WTC11 (cell line): Measurements from ENCODE around the gene PES1. TPM values are rescaled to one million over a fixed set of nuclear protein-coding genes. Genes with fewer than 3 reads are reported as not detected.
"Not testable (repeated sequence)": the region's sequence is repeated elsewhere in the genome, so short reads cannot be mapped to it uniquely, and the experiment has no call there.

ENCODE experiments used
- ATAC-seq: fragments of 200-7000 bp; cut with Tn5 transposase; 2 replicates; pipeline ENCODE4 v1.10.0; 2021; ENCODE audit warnings: mild to moderate bottlenecking, moderate library complexity
- CTCF ChIA-PET: fragments of 300-600 bp; sonication (Branson Sonifier 250); formaldehyde crosslinking; loops from one replicate; lab custom pipeline; 2021; ENCODE audit warnings: antibody characterized with exemption; lab: Charles Lee
- POLR2A ChIA-PET: fragments of 350-600 bp; sonication (Branson Sonifier 250); formaldehyde crosslinking; loops from one replicate; lab custom pipeline; 2021; ENCODE audit warnings: antibody characterized with exemption; lab: Charles Lee
- DNase-seq: peaks from one replicate; pipeline ENCODE4 v3.0.0; 2021; ENCODE audit warnings: low spot score
- H3K27ac Mint-ChIP-seq: 2 replicates; pipeline ENCODE4 v1.8.0; 2021; ENCODE audit warnings: mixed read lengths
- H3K27me3 Mint-ChIP-seq: 2 replicates; pipeline ENCODE4 v1.8.0; 2021; ENCODE audit warnings: low read depth, mild to moderate bottlenecking, moderate library complexity, mixed read lengths
- H3K36me3 Mint-ChIP-seq: 2 replicates; pipeline ENCODE4 v1.8.0; 2021; ENCODE audit warnings: mixed read lengths
- H3K4me1 Mint-ChIP-seq: 2 replicates; pipeline ENCODE4 v1.8.0; 2022; ENCODE audit warnings: mixed read lengths
- H3K4me3 Mint-ChIP-seq: 2 replicates; pipeline ENCODE4 v1.8.0; 2021; ENCODE audit warnings: mild to moderate bottlenecking, moderate library complexity, mixed read lengths
- H3K9me3 Mint-ChIP-seq: 2 replicates; pipeline ENCODE4 v1.8.0; 2021; ENCODE audit warnings: mixed read lengths
- ATF3 ChIP-seq: sonication (generic); formaldehyde crosslinking; conservative IDR thresholded peaks from 2 replicates; pipeline ENCODE4 v1.8.1; 2022; ENCODE audit warnings: mild to moderate bottlenecking, missing genetic modification reagents
- ATF6 ChIP-seq: sonication (generic); formaldehyde crosslinking; IDR thresholded peaks from 2 replicates; pipeline ENCODE4 v1.8.1; 2023; ENCODE audit warnings: mild to moderate bottlenecking, missing genetic modification reagents
- GTF2I ChIP-seq: fragments of 250-450 bp; sonication (Bioruptor Pico); conservative IDR thresholded peaks from 2 replicates; pipeline ENCODE4 v1.4.0; 2021; ENCODE audit warnings: mild to moderate bottlenecking
- HMGA2 ChIP-seq: fragments of 250-450 bp; sonication (Bioruptor Pico); IDR thresholded peaks from 2 replicates; pipeline ENCODE4 v1.4.0; 2021; ENCODE audit warnings: mild to moderate bottlenecking, moderate library complexity
- NR2C2 ChIP-seq: sonication (generic); formaldehyde crosslinking; IDR thresholded peaks from 2 replicates; pipeline ENCODE4 v1.8.0; 2022; ENCODE audit warnings: mild to moderate bottlenecking, missing genetic modification reagents
- RELA ChIP-seq: sonication (generic); formaldehyde crosslinking; IDR thresholded peaks from 2 replicates; pipeline ENCODE4 v1.8.1; 2022; ENCODE audit warnings: missing genetic modification reagents, mild to moderate bottlenecking, borderline replicate concordance
- SP1 ChIP-seq: sonication (generic); formaldehyde crosslinking; conservative IDR thresholded peaks from 2 replicates; pipeline ENCODE4 v1.8.1; 2022; ENCODE audit warnings: missing genetic modification reagents
- TCF7 ChIP-seq: sonication (generic); formaldehyde crosslinking; IDR thresholded peaks from 2 replicates; pipeline ENCODE4 v1.8.0; 2022; ENCODE audit warnings: mild to moderate bottlenecking, low read depth, missing genetic modification reagents, moderate library complexity
- ZBTB43 ChIP-seq: sonication (generic); formaldehyde crosslinking; IDR thresholded peaks from 2 replicates; pipeline ENCODE4 v1.8.1; 2023; ENCODE audit warnings: mild to moderate bottlenecking, missing genetic modification reagents
- ZNF121 ChIP-seq: sonication (generic); formaldehyde crosslinking; IDR thresholded peaks from 2 replicates; pipeline ENCODE4 v1.8.0; 2023; ENCODE audit warnings: missing genetic modification reagents
- ZNF138 ChIP-seq: sonication (generic); formaldehyde crosslinking; conservative IDR thresholded peaks from 2 replicates; pipeline ENCODE4 v1.8.1; 2022; ENCODE audit warnings: mild to moderate bottlenecking, moderate library complexity, missing genetic modification reagents
- ZNF416 ChIP-seq: fragments of 250-450 bp; sonication (Bioruptor Pico); IDR thresholded peaks from 2 replicates; pipeline ENCODE4 v1.9.0; 2021; ENCODE audit warnings: mild to moderate bottlenecking, inconsistent platforms
- ZNF671 ChIP-seq: fragments of 250-450 bp; sonication (Bioruptor Pico); IDR thresholded peaks from 2 replicates; pipeline ENCODE4 v1.8.0; 2021; ENCODE audit warnings: mild to moderate bottlenecking
- ZSCAN18 ChIP-seq: fragments of 250-450 bp; sonication (Bioruptor Pico); IDR thresholded peaks from 2 replicates; pipeline ENCODE4 v2.1.2; 2022; ENCODE audit warnings: mild to moderate bottlenecking, moderate library complexity
- total RNA-seq: library from RNA; stranded (reverse); gene quantifications from 3 replicates; pipeline ENCODE4 v1.2.3, GENCODE V29; 2021
- TF ChIP-seq, protein P1 (sequence below): sonication (generic); formaldehyde crosslinking; IDR thresholded peaks from 2 replicates; pipeline ENCODE4 v1.8.1; 2022; ENCODE audit warnings: low read depth, mild to moderate bottlenecking, moderate library complexity, missing genetic modification reagents, borderline replicate concordance
- TF ChIP-seq, protein P2 (sequence below): fragments of 250-450 bp; sonication (Bioruptor Pico); IDR thresholded peaks from 2 replicates; pipeline ENCODE4 v1.9.0; 2021; ENCODE audit warnings: mild to moderate bottlenecking

The PES1 gene
- total RNA-seq, 1 experiment from 2014 or later, result 128 TPM

DNA sequence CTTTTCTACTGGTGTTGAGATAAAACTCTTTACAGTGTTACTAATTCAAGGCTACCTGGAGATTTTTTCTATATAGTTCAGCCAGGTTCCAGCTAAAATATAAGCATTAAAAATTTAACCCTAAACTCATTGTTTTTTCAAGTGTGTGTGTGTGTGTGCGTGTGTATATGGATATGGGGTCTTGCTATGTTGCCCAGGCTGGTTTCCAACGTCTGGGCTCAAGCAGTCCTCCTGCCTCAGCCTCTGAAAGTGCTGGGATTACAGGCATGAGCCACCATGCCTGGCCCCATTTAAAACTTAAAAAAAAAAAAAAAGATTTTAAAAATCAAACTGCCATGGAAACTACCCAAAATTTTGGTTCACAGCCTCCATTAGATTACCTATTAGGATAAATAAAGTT, 4.5 kb upstream of the PES1 start:
- POLR2A ChIA-PET, result no interaction called here
- H3K4me3 Mint-ChIP-seq, result no peak overlapping the region

DNA sequence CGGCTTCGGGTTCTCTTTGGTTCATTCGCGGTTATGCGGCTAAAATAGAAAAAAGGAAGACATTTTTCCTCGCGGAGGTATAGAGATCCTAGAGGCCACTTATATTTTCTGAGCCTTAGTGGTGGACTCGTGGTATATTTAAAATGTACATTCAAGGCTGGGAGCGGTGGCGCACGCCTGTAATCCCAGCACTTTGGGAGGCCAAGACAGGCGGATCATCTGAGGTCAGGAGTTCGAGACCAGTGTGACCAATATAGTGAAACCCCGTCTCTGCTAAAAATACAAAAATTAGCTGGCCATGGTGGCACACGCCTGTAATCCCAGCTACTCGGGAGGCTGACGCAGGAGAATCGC, 627 bp upstream of the PES1 start:
- not testable (repeated sequence) for H3K4me1 Mint-ChIP-seq, H3K27ac Mint-ChIP-seq, H3K4me3 Mint-ChIP-seq, H3K9me3 Mint-ChIP-seq, ATAC-seq, DNase-seq
- ChIA-PET POLR2A (interaction anchor here (1.2 kb wide), 1 partner anchor 14 kb away, joined by 3 read pairs; no protein-coding TSS in a partner anchor), CTCF (interaction anchor here (1.0 to 1.4 kb wide), 5 partner anchors 14 to 166 kb away, joined by 3 to 9 read pairs (median 4); no protein-coding TSS in a partner anchor)
- TF ChIP-seq GTF2I (CRISPR knock-in tag), result 0 out of 2 replicates have a peak, but pooled peaks have one; percentile 52
- Mint-ChIP-seq H3K36me3 (peaks cover 19% of the 10 kb centered on the region), H3K27me3 (peaks cover 24% of the 10 kb centered on the region)

More for the DNA sequence above, 4.5 kb upstream of the PES1 start:
- no peaks in the 10 kb centered on the region for H3K36me3 Mint-ChIP-seq
- no peak for ATAC-seq
- no peak for DNase-seq
- peaks cover 24% of the 10 kb centered on the region for H3K27me3 Mint-ChIP-seq
- CTCF ChIA-PET, result interaction anchor here (1.0 to 2.1 kb wide), 3 partner anchors 10 to 41 kb away, joined by 3 to 10 read pairs (median 4); partner anchors contain the start of gene TCN2
- peak; percentile 57; the same call in 1 of the 2 replicates for TF ChIP-seq ZNF121 (CRISPR knock-in tag)
- no peak for TF ChIP-seq ZNF138 (CRISPR knock-in tag)
- TF ChIP-seq, all 79 proteins: peak for 1
- H3K4me1 Mint-ChIP-seq, result no peaks in the 10 kb centered on the region
- H3K9me3 Mint-ChIP-seq, result peaks cover 3% of the 10 kb centered on the region; the same call in 1 of the 2 replicates
- no peak overlapping the region for H3K27ac Mint-ChIP-seq

- POLR2A ChIA-PET, result interaction anchor here (1.2 kb wide), 1 partner anchor 15 kb away, joined by 3 read pairs; no protein-coding TSS in a partner anchor
- no peak for ATAC-seq
- no peaks in the 10 kb centered on the region for H3K9me3 Mint-ChIP-seq
- no peak for DNase-seq
- H3K27ac Mint-ChIP-seq, result no peak overlapping the region
- H3K4me3 Mint-ChIP-seq, result no peak overlapping the region
- TF ChIP-seq ZNF671 (CRISPR knock-in tag) (no peak), ZBTB43 (CRISPR knock-in tag) (no peak), ZSCAN18 (CRISPR knock-in tag) (no peak), NR2C2 (CRISPR knock-in tag) (no peak), SP1 (CRISPR knock-in tag) (no peak), ATF3 (CRISPR knock-in tag) (no peak), ATF6 (CRISPR knock-in tag) (no peak), ZNF416 (CRISPR knock-in tag) (no peak)
- TF ChIP-seq, protein P1, sequence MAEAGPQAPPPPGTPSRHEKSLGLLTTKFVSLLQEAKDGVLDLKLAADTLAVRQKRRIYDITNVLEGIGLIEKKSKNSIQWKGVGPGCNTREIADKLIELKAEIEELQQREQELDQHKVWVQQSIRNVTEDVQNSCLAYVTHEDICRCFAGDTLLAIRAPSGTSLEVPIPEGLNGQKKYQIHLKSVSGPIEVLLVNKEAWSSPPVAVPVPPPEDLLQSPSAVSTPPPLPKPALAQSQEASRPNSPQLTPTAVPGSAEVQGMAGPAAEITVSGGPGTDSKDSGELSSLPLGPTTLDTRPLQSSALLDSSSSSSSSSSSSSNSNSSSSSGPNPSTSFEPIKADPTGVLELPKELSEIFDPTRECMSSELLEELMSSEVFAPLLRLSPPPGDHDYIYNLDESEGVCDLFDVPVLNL (CRISPR knock-in tag), result no peak
- TF ChIP-seq, all 79 proteins: peak for 0
- H3K4me1 Mint-ChIP-seq, result 0 out of 2 replicates have a peak, but pooled peaks cover 2% of the 10 kb centered on the region
- CTCF ChIA-PET, result interaction anchor here (0.7 to 1.4 kb wide), 7 partner anchors 11 to 165 kb away, joined by 3 to 9 read pairs (median 4); no protein-coding TSS in a partner anchor
- H3K27me3 Mint-ChIP-seq, result peaks cover 24% of the 10 kb centered on the region
- peaks cover 29% of the 10 kb centered on the region for H3K36me3 Mint-ChIP-seq
Observed at GRCh38 chr22:30591191-30591587, 521 bp downstream of the PES1 start.

GRCh38 chr22:30586414-30586813, 5.3 kb downstream of the PES1 start:
- Mint-ChIP-seq H3K4me1 (0 out of 2 replicates have a peak, but pooled peaks cover 2% of the 10 kb centered on the region), H3K36me3 (peaks cover 48% of the 10 kb centered on the region), H3K27me3 (no peaks in the 10 kb centered on the region), H3K4me3 (no peak overlapping the region), H3K27ac (no peak overlapping the region), H3K9me3 (no peaks in the 10 kb centered on the region)
- DNase-seq, result no peak
- no peak for ATAC-seq
- ChIA-PET POLR2A (no interaction called here), CTCF (no interaction called here)
- TF ChIP-seq, protein P2, sequence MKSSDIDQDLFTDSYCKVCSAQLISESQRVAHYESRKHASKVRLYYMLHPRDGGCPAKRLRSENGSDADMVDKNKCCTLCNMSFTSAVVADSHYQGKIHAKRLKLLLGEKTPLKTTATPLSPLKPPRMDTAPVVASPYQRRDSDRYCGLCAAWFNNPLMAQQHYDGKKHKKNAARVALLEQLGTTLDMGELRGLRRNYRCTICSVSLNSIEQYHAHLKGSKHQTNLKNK (CRISPR knock-in tag), result no peak
- TF ChIP-seq RELA (CRISPR knock-in tag) (no peak), HMGA2 (CRISPR knock-in tag) (no peak), TCF7 (CRISPR knock-in tag) (no peak), ZNF121 (CRISPR knock-in tag) (no peak)
